ENCODE results near the gene F2RL3.
A peak's percentile ranks its signal among the peaks of the same experiment; 100 is the strongest.

Gene F2RL3

DNA sequence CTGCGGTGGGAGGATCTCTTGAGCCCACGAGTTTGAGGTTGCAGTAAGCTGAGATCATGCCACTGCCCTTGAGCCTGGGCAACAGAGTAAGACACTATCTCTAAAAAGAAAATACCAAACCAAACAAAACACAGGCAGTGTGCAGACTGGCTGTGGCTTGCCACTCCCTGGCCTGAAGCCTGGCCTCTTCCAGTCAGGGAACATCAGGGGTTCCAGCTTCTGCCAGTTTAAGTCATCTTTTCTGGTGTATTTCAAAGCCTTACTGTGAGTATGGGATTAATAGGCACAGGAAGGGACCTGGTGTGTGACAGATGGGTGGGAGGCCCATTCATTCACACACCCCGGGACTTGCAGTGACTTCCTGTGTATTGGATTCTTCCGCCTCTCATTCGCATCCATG, 27.0 kb upstream of the F2RL3 start:
- no peak for TF ChIP-seq MYC (IDR thresholded peaks at IDR 0.05; ENCODE audit: low read depth, low read length)
- TF ChIP-seq POLR2A (IDR thresholded peaks at IDR 0.05; ENCODE audit: extremely low read depth, insufficient read length), result no peak
- TF ChIP-seq, protein P1, sequence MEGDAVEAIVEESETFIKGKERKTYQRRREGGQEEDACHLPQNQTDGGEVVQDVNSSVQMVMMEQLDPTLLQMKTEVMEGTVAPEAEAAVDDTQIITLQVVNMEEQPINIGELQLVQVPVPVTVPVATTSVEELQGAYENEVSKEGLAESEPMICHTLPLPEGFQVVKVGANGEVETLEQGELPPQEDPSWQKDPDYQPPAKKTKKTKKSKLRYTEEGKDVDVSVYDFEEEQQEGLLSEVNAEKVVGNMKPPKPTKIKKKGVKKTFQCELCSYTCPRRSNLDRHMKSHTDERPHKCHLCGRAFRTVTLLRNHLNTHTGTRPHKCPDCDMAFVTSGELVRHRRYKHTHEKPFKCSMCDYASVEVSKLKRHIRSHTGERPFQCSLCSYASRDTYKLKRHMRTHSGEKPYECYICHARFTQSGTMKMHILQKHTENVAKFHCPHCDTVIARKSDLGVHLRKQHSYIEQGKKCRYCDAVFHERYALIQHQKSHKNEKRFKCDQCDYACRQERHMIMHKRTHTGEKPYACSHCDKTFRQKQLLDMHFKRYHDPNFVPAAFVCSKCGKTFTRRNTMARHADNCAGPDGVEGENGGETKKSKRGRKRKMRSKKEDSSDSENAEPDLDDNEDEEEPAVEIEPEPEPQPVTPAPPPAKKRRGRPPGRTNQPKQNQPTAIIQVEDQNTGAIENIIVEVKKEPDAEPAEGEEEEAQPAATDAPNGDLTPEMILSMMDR (IDR thresholded peaks at IDR 0.05; ENCODE audit: low read depth, low read length), result no peak
- TF ChIP-seq, protein P2, sequence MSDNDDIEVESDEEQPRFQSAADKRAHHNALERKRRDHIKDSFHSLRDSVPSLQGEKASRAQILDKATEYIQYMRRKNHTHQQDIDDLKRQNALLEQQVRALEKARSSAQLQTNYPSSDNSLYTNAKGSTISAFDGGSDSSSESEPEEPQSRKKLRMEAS (IDR thresholded peaks at IDR 0.05; ENCODE audit: low read depth, low read length), result no peak
- H3K4me3 ChIP-seq (ENCODE audit: low read depth, low read length), result no peak overlapping the region
- no peak for DNase-seq (ENCODE audit: low read depth)

DNA sequence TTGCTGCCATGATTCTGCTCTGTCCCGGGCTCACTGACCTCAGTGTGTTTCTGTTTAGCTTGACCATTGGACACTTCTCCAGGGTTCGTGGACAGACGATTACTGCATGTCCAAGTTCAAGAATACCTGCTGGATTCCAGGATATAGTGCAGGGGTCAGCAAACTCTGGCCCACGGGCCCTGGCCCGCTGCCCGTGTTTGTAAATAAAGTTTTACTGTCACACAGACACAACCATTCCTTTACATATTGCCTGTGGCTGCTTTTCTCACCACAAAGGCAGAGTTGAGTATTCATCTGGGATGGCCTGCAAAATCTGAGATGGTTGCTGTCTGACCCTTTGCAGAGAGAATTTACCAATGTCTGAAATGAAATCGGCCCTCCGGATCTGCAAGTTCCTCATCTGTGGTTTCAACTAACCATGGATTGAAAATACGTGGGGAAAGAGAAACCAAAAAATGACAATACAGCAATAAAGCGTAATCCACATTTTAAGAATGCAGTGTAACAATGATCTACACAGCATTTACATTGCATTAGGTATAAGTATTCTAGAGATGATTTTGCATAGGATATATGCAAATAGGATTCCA, 25.9 kb upstream of the F2RL3 start:
- H3K4me3 ChIP-seq (ENCODE audit: low read depth, low read length), result no peak overlapping the region
- peak; percentile 83 for DNase-seq (ENCODE audit: low read depth)
- TF ChIP-seq, protein P2 (IDR thresholded peaks at IDR 0.05; ENCODE audit: low read depth, low read length), result no peak
- TF ChIP-seq, protein P1 (IDR thresholded peaks at IDR 0.05; ENCODE audit: low read depth, low read length), result no peak
- no peak for TF ChIP-seq POLR2A (IDR thresholded peaks at IDR 0.05; ENCODE audit: extremely low read depth, insufficient read length)
- no peak for TF ChIP-seq MYC (IDR thresholded peaks at IDR 0.05; ENCODE audit: low read depth, low read length)

GRCh38 chr19:16867211-16867610, 21.6 kb upstream of the F2RL3 start:
- H3K4me3 ChIP-seq (ENCODE audit: low read depth, low read length), result no peak overlapping the region
- TF ChIP-seq, protein P1 (IDR thresholded peaks at IDR 0.05; ENCODE audit: low read depth, low read length), result no peak
- TF ChIP-seq, protein P2 (IDR thresholded peaks at IDR 0.05; ENCODE audit: low read depth, low read length), result no peak
- no peak for TF ChIP-seq POLR2A (IDR thresholded peaks at IDR 0.05; ENCODE audit: extremely low read depth, insufficient read length)
- TF ChIP-seq MYC (IDR thresholded peaks at IDR 0.05; ENCODE audit: low read depth, low read length), result no peak
- DNase-seq (ENCODE audit: low read depth), result no peak

- DNase-seq (ENCODE audit: low read depth), result no peak
- TF ChIP-seq POLR2A (IDR thresholded peaks at IDR 0.05; ENCODE audit: extremely low read depth, insufficient read length), result no peak
- TF ChIP-seq, protein P1 (IDR thresholded peaks at IDR 0.05; ENCODE audit: low read depth, low read length), result no peak
- TF ChIP-seq MYC (IDR thresholded peaks at IDR 0.05; ENCODE audit: low read depth, low read length), result no peak
- TF ChIP-seq, protein P2 (IDR thresholded peaks at IDR 0.05; ENCODE audit: low read depth, low read length), result no peak
- no peak overlapping the region for H3K4me3 ChIP-seq (ENCODE audit: low read depth, low read length)
These were observed 20.2 kb upstream of the F2RL3 start for GRCh38 chr19:16868423-16869130.

DNA sequence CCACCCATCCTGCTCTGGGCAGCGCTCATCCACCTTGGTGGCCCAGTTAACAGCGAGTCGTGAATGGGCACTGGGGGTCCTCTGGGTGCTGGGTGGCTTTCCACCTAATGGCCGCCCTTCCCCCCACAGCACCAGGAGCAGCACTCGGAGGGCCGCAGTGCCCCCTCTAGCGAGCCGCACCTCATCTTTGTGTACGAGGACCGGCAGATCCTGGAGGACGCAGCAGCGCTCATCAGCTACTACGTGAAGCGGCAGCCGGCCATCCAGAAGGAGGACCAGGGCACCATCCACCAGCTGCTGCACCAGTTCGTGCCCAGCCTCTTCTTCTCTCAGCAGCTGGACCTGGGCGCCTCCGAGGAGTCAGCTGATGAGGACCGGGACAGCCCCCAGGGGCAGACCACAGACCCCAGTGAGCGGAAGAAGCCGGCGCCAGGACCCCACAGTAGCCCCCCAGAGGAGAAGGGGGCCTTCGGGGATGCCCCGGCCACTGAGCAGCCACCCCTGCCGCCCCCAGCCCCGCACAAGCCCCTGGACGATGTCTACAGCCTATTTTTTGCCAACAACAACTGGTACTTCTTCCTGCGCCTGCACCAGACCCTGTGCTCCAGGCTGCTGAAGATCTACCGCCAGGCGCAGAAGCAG, 19.3 kb upstream of the F2RL3 start:
- no peak for DNase-seq (ENCODE audit: low read depth)
- H3K4me3 ChIP-seq (ENCODE audit: low read depth, low read length), result no peak overlapping the region
- TF ChIP-seq POLR2A (IDR thresholded peaks at IDR 0.05; ENCODE audit: extremely low read depth, insufficient read length) (no peak), MYC (IDR thresholded peaks at IDR 0.05; ENCODE audit: low read depth, low read length) (no peak)
- TF ChIP-seq, protein P1 (IDR thresholded peaks at IDR 0.05; ENCODE audit: low read depth, low read length), result no peak
- TF ChIP-seq, protein P2 (IDR thresholded peaks at IDR 0.05; ENCODE audit: low read depth, low read length), result no peak
